ENCODE data around the gene CYP11A1. TPM values are rescaled to one million over a fixed set of nuclear protein-coding genes. Genes with fewer than 3 reads are reported as not detected.

The CYP11A1 gene
- total RNA-seq, 4 donors from 2014 or later = 0.47 to 1.4 (median 0.53) TPM; not detected in 1

GRCh38 chr15:74338676-74339075, 28.8 kb downstream of the CYP11A1 start:
- Histone ChIP-seq H3K9me3 (no peaks in the 10 kb centered on the region), H3K4me3 (no peak overlapping the region), H3K27me3 (no peaks in the 10 kb centered on the region), H3K27ac (no peak overlapping the region), H3K4me1 (no peaks in the 10 kb centered on the region), H3K36me3 (no peaks in the 10 kb centered on the region)
- WGBS = 100% methylated on average over 4 of the region's 5 CpGs
- no peak for DNase-seq (ENCODE audit: low spot score in 2 of 2)
- no peak for TF ChIP-seq POLR2AphosphoS5 (IDR thresholded peaks at IDR 0.05)

- WGBS = 89% methylated on average over 3 of the region's 4 CpGs
- TF ChIP-seq CTCF (IDR thresholded peaks at IDR 0.05) (no peak), POLR2AphosphoS5 (IDR thresholded peaks at IDR 0.05) (no peak), POLR2A (IDR thresholded peaks at IDR 0.05) (no peak), EP300 (IDR thresholded peaks at IDR 0.05) (no peak)
- H3K4me1 ChIP-seq = no peaks in the 10 kb centered on the region
Measured at GRCh38 chr15:74337607-74338211, 29.7 kb downstream of the CYP11A1 start.

GRCh38 chr15:74337146-74337545, 30.3 kb downstream of the CYP11A1 start:
- H3K36me3 ChIP-seq = no peaks in the 10 kb centered on the region
- no peaks in the 10 kb centered on the region for H3K27me3 ChIP-seq
- no peak for DNase-seq (ENCODE audit: low spot score in 2 of 2)
- no peaks in the 10 kb centered on the region for H3K9me3 ChIP-seq
- H3K27ac ChIP-seq = no peak overlapping the region
- no peak overlapping the region for H3K4me3 ChIP-seq
- WGBS = 93% methylated on average over 4 of the region's 5 CpGs
- TF ChIP-seq POLR2A (IDR thresholded peaks at IDR 0.05) = no peak
- no peaks in the 10 kb centered on the region for H3K4me1 ChIP-seq

More at GRCh38 chr15:74337607-74338211, 29.7 kb downstream of the CYP11A1 start:
- no peak for DNase-seq (ENCODE audit: low spot score in 2 of 2)
- H3K36me3 ChIP-seq = no peaks in the 10 kb centered on the region
- H3K9me3 ChIP-seq = no peaks in the 10 kb centered on the region
- H3K27me3 ChIP-seq = no peaks in the 10 kb centered on the region
- no peak overlapping the region for H3K27ac ChIP-seq
- H3K4me3 ChIP-seq = no peak overlapping the region

- TF ChIP-seq POLR2A (IDR thresholded peaks at IDR 0.05) = no peak
- TF ChIP-seq EP300 (IDR thresholded peaks at IDR 0.05) = no peak
- no peak for TF ChIP-seq CTCF (IDR thresholded peaks at IDR 0.05)
- Histone ChIP-seq H3K9me3 (no peaks in the 10 kb centered on the region), H3K27ac (no peak overlapping the region), H3K36me3 (no peaks in the 10 kb centered on the region), H3K4me3 (no peak overlapping the region), H3K4me1 (no peaks in the 10 kb centered on the region), H3K27me3 (no peaks in the 10 kb centered on the region)
- 89% methylated on average over 8 of the region's 9 CpGs for WGBS
- DNase-seq (ENCODE audit: low spot score in 2 of 2) = peak in 1 of 2 donors; percentile 24
Measured at GRCh38 chr15:74336061-74337005, 31.1 kb downstream of the CYP11A1 start.

- no peaks in the 10 kb centered on the region for H3K4me1 ChIP-seq
- H3K36me3 ChIP-seq = no peaks in the 10 kb centered on the region
- no peaks in the 10 kb centered on the region for H3K9me3 ChIP-seq
- H3K4me3 ChIP-seq = no peak overlapping the region
- TF ChIP-seq CTCF (IDR thresholded peaks at IDR 0.05) = no peak
- TF ChIP-seq EP300 (IDR thresholded peaks at IDR 0.05) = no peak
- no peak for TF ChIP-seq POLR2A (IDR thresholded peaks at IDR 0.05)
- no peak for TF ChIP-seq POLR2AphosphoS5 (IDR thresholded peaks at IDR 0.05)
- H3K27ac ChIP-seq = no peak overlapping the region
- no peaks in the 10 kb centered on the region for H3K27me3 ChIP-seq
- DNase-seq (ENCODE audit: low spot score in 2 of 2) = peak in 1 of 2 donors; percentile 41
- WGBS = 88% methylated on average over 8 of the region's 8 CpGs
Measured at GRCh38 chr15:74335396-74335795, 32.0 kb downstream of the CYP11A1 start.

GRCh38 chr15:74334127-74334526, 33.3 kb downstream of the CYP11A1 start:
- WGBS = 78% methylated on average over 1 of the region's 1 CpG
- no peaks in the 10 kb centered on the region for H3K27me3 ChIP-seq
- no peak overlapping the region for H3K27ac ChIP-seq
- no peak for DNase-seq (ENCODE audit: low spot score in 2 of 2)
- H3K9me3 ChIP-seq = no peaks in the 10 kb centered on the region
- H3K4me1 ChIP-seq = no peaks in the 10 kb centered on the region
- no peak overlapping the region for H3K4me3 ChIP-seq
- no peaks in the 10 kb centered on the region for H3K36me3 ChIP-seq
- no peak for TF ChIP-seq POLR2A (IDR thresholded peaks at IDR 0.05)

Measured in suprapubic skin (tissue), 4 donors.